BJ (cell line): ENCODE data around the gene TRPC6. TPM values are rescaled to one million over a fixed set of nuclear protein-coding genes. Genes with fewer than 3 reads are reported as not detected.

Source experiments
- CTCF ChIA-PET: fragments of 350-600 bp; formaldehyde crosslinking; extraction: SDS; loops from one replicate; lab custom pipeline; 2021; ENCODE audit warnings: antibody characterized with exemption, inconsistent platforms; lab: Yijun Ruan, JAX
- POLR2A ChIA-PET: fragments of 300-600 bp; sonication (Branson Sonifier 250); formaldehyde crosslinking; extraction: SDS; loops from one replicate; lab custom pipeline; 2021; ENCODE audit warnings: antibody characterized with exemption; lab: Charles Lee
- DNase-seq: peaks from one replicate; pipeline ENCODE4 v3.0.0-alpha.2; 2011; ENCODE audit warnings: low read depth
- H3K27me3 ChIP-seq: 2 replicates; pipeline ENCODE4 v1.6.0; 2011; ENCODE audit warnings: low read length; ENCODE audit not compliant: control insufficient read depth, insufficient read depth
- H3K36me3 ChIP-seq: 2 replicates; pipeline ENCODE4 v1.5.1; 2011; ENCODE audit warnings: low read length; ENCODE audit not compliant: control insufficient read depth, insufficient read depth
- H3K4me3 ChIP-seq: 2 replicates; pipeline ENCODE4 v1.5.1; 2011; ENCODE audit warnings: low read depth, mild to moderate bottlenecking, control low read depth, low read length
- polyA plus RNA-seq: library from polyadenylated mRNA; depleted of rRNA; stranded (reverse); fragments of >200 nt; gene quantifications from 2 replicates; pipeline ENCODE4 v1.2.3, GENCODE V29; 2011
- TF ChIP-seq, protein P1 (sequence below): IDR thresholded peaks from 2 replicates; pipeline ENCODE4 v1.5.1; 2011; ENCODE audit warnings: low read depth, mild to moderate bottlenecking, control low read depth, inconsistent platforms, low read length, moderate library complexity; ENCODE audit not compliant: insufficient read depth

Gene TRPC6
- polyA plus RNA-seq, 1 experiment: 5.3 TPM

DNA sequence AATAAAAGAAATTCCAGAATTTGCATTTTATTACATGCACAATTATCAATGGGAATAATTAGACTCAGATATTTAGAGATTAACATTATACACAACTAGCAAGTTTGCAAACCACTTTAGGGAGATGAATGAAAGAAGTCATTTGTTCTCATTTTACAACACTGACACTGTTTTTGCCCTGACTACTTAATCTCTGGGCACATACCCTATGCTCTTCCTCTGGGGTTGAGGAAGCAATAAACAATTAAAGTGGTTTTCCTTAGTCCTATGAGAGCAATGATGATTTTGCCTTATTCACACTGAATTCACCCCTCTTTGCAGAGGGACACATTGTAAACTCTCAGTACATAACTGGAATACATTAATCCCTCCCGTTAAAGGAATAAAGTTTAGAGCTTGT, 72.7 kb downstream of the TRPC6 start:
- ChIA-PET CTCF (no interaction called here), POLR2A (no interaction called here)
- H3K36me3 ChIP-seq: no peaks in the 10 kb centered on the region
- TF ChIP-seq, protein P1, sequence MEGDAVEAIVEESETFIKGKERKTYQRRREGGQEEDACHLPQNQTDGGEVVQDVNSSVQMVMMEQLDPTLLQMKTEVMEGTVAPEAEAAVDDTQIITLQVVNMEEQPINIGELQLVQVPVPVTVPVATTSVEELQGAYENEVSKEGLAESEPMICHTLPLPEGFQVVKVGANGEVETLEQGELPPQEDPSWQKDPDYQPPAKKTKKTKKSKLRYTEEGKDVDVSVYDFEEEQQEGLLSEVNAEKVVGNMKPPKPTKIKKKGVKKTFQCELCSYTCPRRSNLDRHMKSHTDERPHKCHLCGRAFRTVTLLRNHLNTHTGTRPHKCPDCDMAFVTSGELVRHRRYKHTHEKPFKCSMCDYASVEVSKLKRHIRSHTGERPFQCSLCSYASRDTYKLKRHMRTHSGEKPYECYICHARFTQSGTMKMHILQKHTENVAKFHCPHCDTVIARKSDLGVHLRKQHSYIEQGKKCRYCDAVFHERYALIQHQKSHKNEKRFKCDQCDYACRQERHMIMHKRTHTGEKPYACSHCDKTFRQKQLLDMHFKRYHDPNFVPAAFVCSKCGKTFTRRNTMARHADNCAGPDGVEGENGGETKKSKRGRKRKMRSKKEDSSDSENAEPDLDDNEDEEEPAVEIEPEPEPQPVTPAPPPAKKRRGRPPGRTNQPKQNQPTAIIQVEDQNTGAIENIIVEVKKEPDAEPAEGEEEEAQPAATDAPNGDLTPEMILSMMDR: no peak
- DNase-seq: no peak
- H3K27me3 ChIP-seq: no peaks in the 10 kb centered on the region
- H3K4me3 ChIP-seq: no peak overlapping the region

- CTCF ChIA-PET: no interaction called here
- DNase-seq: no peak
These were observed 73.2 kb downstream of the TRPC6 start for GRCh38 chr11:101510591-101510990.

GRCh38 chr11:101509922-101510321, 73.9 kb downstream of the TRPC6 start:
- Histone ChIP-seq H3K36me3 (no peaks in the 10 kb centered on the region), H3K27me3 (no peaks in the 10 kb centered on the region), H3K4me3 (no peak overlapping the region)
- DNase-seq: no peak
- ChIA-PET CTCF (no interaction called here), POLR2A (no interaction called here)
- TF ChIP-seq, protein P1: no peak

More at GRCh38 chr11:101510591-101510990, 73.2 kb downstream of the TRPC6 start:
- TF ChIP-seq, protein P1: no peak
- no peaks in the 10 kb centered on the region for H3K36me3 ChIP-seq
- H3K4me3 ChIP-seq: no peak overlapping the region
- POLR2A ChIA-PET: no interaction called here
- H3K27me3 ChIP-seq: no peaks in the 10 kb centered on the region

- ChIA-PET CTCF (no interaction called here), POLR2A (no interaction called here)
- TF ChIP-seq, protein P1: no peak
- no peak for DNase-seq
- Histone ChIP-seq H3K36me3 (no peaks in the 10 kb centered on the region; the same call in 1 of the 2 replicates), H3K4me3 (no peak overlapping the region), H3K27me3 (no peaks in the 10 kb centered on the region)
These were observed 75.4 kb downstream of the TRPC6 start for GRCh38 chr11:101508370-101508769.

DNA sequence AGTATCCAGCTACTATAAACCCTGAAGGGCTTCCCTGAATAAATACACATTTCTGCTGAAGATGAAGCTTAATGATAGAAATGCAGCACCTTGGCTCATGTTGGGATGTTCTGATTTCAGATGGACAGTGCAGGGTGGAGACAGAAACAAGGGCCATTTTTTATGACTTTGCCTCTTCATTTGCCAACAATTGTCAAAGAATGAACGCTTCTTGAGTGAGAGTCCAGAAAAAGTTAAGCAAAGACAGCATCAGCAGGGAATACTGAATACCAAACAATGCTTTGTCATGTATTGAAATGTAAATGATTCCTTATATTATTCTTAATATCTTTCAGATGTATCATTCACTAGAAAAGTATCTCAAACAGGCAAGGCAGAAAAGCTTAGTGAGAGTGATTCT, 84.9 kb downstream of the TRPC6 start:
- Histone ChIP-seq H3K4me3 (no peak overlapping the region), H3K36me3 (no peaks in the 10 kb centered on the region), H3K27me3 (no peaks in the 10 kb centered on the region)
- TF ChIP-seq, protein P1: no peak
- CTCF ChIA-PET: interaction anchor here (1.0 kb wide), 1 partner anchor 8 kb away, joined by 3 read pairs; no protein-coding TSS in a partner anchor
- POLR2A ChIA-PET: no interaction called here
- no peak for DNase-seq
